ENCODE measurements around the gene CCDC106. TPM values are rescaled to one million over a fixed set of nuclear protein-coding genes. Genes with fewer than 3 reads are reported as not detected.

Gene CCDC106
- total RNA-seq, 3 donors from 2014 or later, result 5.5 to 14.8 (median 6.3) TPM

DNA sequence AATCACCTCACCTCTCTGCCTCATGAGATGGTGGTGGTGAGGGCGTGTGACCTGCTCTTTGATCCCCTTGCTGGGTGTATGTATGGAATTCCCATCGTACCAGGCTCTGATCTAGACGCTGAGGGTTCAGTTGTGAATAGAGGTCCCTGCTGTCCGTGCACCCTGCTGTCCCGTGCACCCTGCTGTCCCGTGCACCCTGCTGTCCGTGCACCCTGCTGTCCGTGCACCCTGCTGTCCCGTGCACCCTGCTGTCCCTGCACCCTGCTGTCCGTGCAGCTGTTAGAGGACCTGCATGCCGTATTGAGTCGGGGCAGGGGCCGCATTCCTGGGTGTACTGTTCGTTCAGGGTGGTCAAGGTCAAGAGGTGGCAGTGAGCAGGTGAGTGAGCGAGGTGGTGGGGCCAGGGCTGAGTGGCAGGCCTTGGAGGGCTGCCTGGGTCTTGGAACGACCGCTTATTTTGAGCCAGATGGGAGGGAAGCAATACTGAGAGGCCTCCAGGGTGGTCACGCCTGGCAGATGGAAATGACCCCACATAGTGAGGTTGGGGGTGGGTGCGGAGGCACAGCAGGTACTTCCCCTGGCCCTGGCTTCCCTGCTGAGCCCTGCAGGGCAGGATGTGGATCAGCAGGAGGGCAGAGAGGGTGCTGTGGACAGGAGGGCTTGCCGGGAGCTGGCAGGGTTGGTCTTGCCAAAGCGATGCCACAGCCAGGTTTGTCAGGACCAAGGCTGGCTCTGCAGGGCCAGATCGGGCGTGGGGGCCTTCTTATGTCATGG is 22.5 kb downstream of the CCDC106 start:
- ATAC-seq (no peak), DNase-seq (peak in 1 of 3 donors; percentile 82)
- Histone ChIP-seq H3K4me1 (ENCODE audit: low read depth) (peaks cover 3% of the 10 kb centered on the region), H3K9me3 (no peaks in the 10 kb centered on the region), H3K4me3 (no peak overlapping the region), H3K36me3 (ENCODE audit: low read depth) (peaks cover 10% of the 10 kb centered on the region)
- intact Hi-C loops (cut with DNase I, micrococcal nuclease), result no loop called here
- TF ChIP-seq CTCF (IDR thresholded peaks at IDR 0.05), result no peak

GRCh38 chr19:55671054-55671378 is 23.0 kb downstream of the CCDC106 start:
- Histone ChIP-seq H3K4me3 (no peak overlapping the region), H3K9me3 (no peaks in the 10 kb centered on the region), H3K36me3 (ENCODE audit: low read depth) (peaks cover 6% of the 10 kb centered on the region), H3K4me1 (ENCODE audit: low read depth) (peaks cover 7% of the 10 kb centered on the region)
- ATAC-seq, result no peak
- no peak for TF ChIP-seq CTCF (IDR thresholded peaks at IDR 0.05)
- no peak for DNase-seq
- intact Hi-C loops (cut with DNase I, micrococcal nuclease), result no loop called here

DNA sequence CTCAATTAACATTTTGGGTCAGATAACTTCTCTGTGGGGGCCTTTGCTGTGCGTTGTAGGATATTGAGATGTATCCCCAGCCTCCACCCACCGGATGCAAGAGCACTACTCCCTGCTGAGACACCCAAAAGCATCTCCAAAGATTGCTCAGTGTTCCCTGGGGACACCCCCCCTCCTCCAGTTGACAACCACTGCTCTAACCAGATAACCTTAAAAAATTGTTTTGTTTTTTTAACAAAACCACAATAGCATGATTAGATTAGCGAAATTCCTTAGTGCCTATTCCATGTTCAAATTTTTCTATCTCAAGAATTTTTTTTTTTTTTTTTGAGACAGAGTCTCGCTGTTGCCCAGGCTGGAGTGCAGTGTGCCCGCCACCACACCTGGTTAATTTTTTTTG is 24.4 kb downstream of the CCDC106 start:
- H3K4me3 ChIP-seq, result no peak overlapping the region
- peaks cover 21% of the 10 kb centered on the region for H3K4me1 ChIP-seq (ENCODE audit: low read depth)
- H3K36me3 ChIP-seq (ENCODE audit: low read depth), result no peaks in the 10 kb centered on the region
- no peak for TF ChIP-seq CTCF (IDR thresholded peaks at IDR 0.05)
- H3K9me3 ChIP-seq, result no peaks in the 10 kb centered on the region
- ATAC-seq, result no peak
- no peak for DNase-seq
- intact Hi-C loops (cut with DNase I, micrococcal nuclease), result no loop called here

DNA sequence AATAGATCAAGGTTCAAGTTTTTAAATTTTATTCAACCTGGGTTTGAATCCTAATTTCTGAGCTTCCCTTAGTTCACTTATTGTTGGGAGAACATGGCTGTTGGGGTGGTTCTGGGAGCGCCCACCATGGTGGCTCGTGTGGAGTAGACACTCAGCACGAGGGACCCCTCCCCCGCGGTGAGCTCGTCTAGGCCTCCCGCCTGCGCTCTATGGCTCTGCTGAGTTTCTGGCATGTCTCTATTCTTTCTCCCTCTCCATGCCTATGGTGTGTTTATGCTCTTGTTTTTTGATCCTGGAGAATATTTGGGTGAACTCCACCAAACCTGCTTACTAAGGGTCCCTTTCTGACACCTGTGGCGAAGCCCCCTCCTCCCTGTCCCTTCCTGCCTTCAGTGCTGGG is 25.5 kb downstream of the CCDC106 start:
- TF ChIP-seq CTCF (IDR thresholded peaks at IDR 0.05), result no peak
- no peaks in the 10 kb centered on the region for H3K36me3 ChIP-seq (ENCODE audit: low read depth)
- intact Hi-C loops (cut with DNase I, micrococcal nuclease), result no loop called here
- peaks cover 28% of the 10 kb centered on the region for H3K4me1 ChIP-seq (ENCODE audit: low read depth)
- H3K9me3 ChIP-seq, result no peaks in the 10 kb centered on the region
- ATAC-seq (no peak), DNase-seq (no peak)
- no peak overlapping the region for H3K4me3 ChIP-seq

DNA sequence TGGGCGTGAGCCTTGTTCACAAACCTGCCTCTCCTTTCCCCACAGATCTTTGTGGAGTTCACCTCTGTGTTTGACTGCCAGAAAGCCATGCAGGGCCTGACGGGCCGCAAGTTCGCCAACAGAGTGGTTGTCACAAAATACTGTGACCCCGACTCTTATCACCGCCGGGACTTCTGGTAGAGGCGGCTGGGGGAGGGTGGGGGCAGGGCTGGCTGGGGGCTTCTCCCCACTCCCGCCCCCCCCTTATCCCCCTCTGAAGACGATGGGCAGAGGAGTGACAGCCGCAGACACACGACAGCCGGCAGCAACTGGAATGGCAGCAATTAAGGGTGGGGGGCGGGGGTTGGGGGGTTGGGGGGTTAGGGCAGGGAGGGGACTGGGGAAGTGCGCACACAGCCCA is 25.9 kb downstream of the CCDC106 start:
- no peaks in the 10 kb centered on the region for H3K9me3 ChIP-seq
- no peak for TF ChIP-seq CTCF (IDR thresholded peaks at IDR 0.05)
- intact Hi-C loops (cut with DNase I, micrococcal nuclease), result no loop called here
- no peak overlapping the region for H3K4me3 ChIP-seq
- peaks cover 3% of the 10 kb centered on the region for H3K36me3 ChIP-seq (ENCODE audit: low read depth)
- ATAC-seq, result no peak
- peaks cover 32% of the 10 kb centered on the region for H3K4me1 ChIP-seq (ENCODE audit: low read depth)
- DNase-seq, result no peak

- no peak for DNase-seq
- Histone ChIP-seq H3K4me3 (no peak overlapping the region), H3K4me1 (ENCODE audit: low read depth) (peaks cover 37% of the 10 kb centered on the region), H3K36me3 (ENCODE audit: low read depth) (peaks cover 5% of the 10 kb centered on the region), H3K9me3 (no peaks in the 10 kb centered on the region)
- ATAC-seq, result no peak
- TF ChIP-seq CTCF (IDR thresholded peaks at IDR 0.05), result no peak
- intact Hi-C loops (cut with DNase I, micrococcal nuclease), result no loop called here
Observed at GRCh38 chr19:55674459-55674840, 26.4 kb downstream of the CCDC106 start.
